Chondrocyte (in vitro differentiated cells): ENCODE results near the gene MCF2L2. TPM values are rescaled to one million over a fixed set of nuclear protein-coding genes. Genes with fewer than 3 reads are reported as not detected.

Experiments used
- DNase-seq: peaks from one replicate; pipeline ENCODE4 v3.0.0; 2021; ENCODE audit warnings: mixed read lengths, low spot score
- H3K27ac Mint-ChIP-seq: one replicate; pipeline ENCODE4 v1.8.0; 2021; ENCODE audit warnings: mild to moderate bottlenecking, moderate library complexity, mixed read lengths; ENCODE audit not compliant: unreplicated experiment
- H3K27me3 Mint-ChIP-seq: 2 replicates; pipeline ENCODE4 v1.8.0; 2021; ENCODE audit warnings: low read depth, mixed read lengths
- H3K36me3 Mint-ChIP-seq: 2 replicates; pipeline ENCODE4 v1.8.0; 2021; ENCODE audit warnings: low read depth, mixed read lengths
- H3K4me1 Mint-ChIP-seq: 2 replicates; pipeline ENCODE4 v1.8.0; 2021; ENCODE audit warnings: low read depth, mild to moderate bottlenecking, mixed read lengths
- H3K4me3 Mint-ChIP-seq: one replicate; pipeline ENCODE4 v1.8.0; 2021; ENCODE audit warnings: mild to moderate bottlenecking, moderate library complexity, mixed read lengths; ENCODE audit not compliant: unreplicated experiment
- H3K9me3 Mint-ChIP-seq: 2 replicates; pipeline ENCODE4 v1.8.0; 2021; ENCODE audit warnings: low read depth, mixed read lengths
- total RNA-seq: library from RNA; stranded (reverse); gene quantifications from 3 replicates; pipeline ENCODE4 v1.2.1, GENCODE V29; 2021
- TF ChIP-seq, protein P1 (sequence below): fragments of 200-600 bp; sonication (generic); IDR thresholded peaks from 2 replicates; pipeline ENCODE4 v1.5.0; 2021; ENCODE audit warnings: antibody characterized with exemption, mild to moderate bottlenecking, moderate library complexity

Gene MCF2L2
- total RNA-seq, 1 donor from 2014 or later = 2.6 TPM

DNA sequence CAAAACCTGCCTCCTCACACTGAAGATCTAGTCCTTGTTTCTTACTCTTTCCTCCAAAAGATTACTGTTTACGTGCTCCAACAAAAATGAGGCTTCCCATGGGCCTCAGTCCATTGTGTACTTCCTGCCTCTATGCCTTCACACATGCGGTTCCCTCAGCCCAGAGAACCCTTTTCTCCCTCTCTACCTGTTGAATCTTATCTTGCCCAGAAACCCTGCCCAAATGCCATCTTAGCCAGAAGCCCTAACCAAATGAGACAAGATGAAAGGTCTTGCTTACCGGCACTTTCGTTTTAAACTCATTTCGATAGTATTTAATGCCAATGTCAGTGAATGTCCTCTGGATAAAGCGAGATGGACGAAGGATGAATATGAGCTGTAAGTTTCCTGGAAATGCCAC is 89.9 kb downstream of the MCF2L2 start:
- TF ChIP-seq, protein P1, sequence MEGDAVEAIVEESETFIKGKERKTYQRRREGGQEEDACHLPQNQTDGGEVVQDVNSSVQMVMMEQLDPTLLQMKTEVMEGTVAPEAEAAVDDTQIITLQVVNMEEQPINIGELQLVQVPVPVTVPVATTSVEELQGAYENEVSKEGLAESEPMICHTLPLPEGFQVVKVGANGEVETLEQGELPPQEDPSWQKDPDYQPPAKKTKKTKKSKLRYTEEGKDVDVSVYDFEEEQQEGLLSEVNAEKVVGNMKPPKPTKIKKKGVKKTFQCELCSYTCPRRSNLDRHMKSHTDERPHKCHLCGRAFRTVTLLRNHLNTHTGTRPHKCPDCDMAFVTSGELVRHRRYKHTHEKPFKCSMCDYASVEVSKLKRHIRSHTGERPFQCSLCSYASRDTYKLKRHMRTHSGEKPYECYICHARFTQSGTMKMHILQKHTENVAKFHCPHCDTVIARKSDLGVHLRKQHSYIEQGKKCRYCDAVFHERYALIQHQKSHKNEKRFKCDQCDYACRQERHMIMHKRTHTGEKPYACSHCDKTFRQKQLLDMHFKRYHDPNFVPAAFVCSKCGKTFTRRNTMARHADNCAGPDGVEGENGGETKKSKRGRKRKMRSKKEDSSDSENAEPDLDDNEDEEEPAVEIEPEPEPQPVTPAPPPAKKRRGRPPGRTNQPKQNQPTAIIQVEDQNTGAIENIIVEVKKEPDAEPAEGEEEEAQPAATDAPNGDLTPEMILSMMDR = no peak
- Mint-ChIP-seq H3K4me1 (no peaks in the 10 kb centered on the region), H3K27me3 (no peaks in the 10 kb centered on the region), H3K27ac (peak overlapping the region; percentile 47), H3K9me3 (no peaks in the 10 kb centered on the region), H3K4me3 (no peak overlapping the region), H3K36me3 (no peaks in the 10 kb centered on the region)
- no peak for DNase-seq

DNA sequence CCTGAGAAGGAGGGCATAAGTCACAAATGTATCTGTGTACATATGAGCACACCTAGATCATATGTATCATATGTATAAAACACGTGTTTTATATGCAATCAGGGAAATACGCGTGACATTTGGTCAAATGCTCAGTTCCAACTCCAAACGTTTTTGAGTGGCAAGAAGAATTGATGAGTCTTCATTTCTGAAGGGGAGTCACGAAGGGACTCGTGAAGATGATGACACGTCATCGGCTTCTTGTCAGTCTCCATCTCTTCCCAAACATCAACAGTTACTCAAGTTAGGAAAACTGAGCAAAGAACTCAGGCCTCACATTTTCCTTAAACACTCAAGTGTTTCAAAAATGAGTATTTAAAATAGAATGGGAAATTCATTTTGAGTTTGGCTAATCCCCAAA is 95.9 kb downstream of the MCF2L2 start:
- Mint-ChIP-seq H3K27ac (no peak overlapping the region), H3K27me3 (no peaks in the 10 kb centered on the region), H3K9me3 (no peaks in the 10 kb centered on the region), H3K4me1 (peaks cover 18% of the 10 kb centered on the region), H3K36me3 (no peaks in the 10 kb centered on the region), H3K4me3 (no peak overlapping the region)
- TF ChIP-seq, protein P1 = no peak
- DNase-seq = no peak

DNA sequence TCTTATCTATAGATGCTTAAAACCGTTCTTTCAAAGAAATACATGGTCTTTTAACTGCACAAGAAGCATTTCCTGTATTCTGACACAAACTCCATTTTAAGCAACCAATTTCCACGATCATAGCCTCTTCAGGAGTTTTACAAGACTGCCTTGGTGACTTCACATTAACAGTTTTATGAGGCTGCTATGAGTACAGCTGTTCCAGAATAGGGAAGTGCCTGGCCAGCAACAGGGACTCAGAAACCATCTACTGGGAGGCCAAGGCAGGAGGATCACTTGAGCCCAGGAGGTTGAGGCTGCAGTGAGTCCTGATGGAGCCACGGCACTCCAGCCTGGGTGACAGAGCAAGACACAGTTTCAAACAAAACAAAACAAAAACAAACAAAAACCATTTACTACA is 96.9 kb downstream of the MCF2L2 start:
- H3K9me3 Mint-ChIP-seq = no peaks in the 10 kb centered on the region
- no peak for DNase-seq
- no peaks in the 10 kb centered on the region for H3K27me3 Mint-ChIP-seq
- TF ChIP-seq, protein P1 = no peak
- H3K4me1 Mint-ChIP-seq = peaks cover 21% of the 10 kb centered on the region
- no peak overlapping the region for H3K27ac Mint-ChIP-seq
- H3K4me3 Mint-ChIP-seq = no peak overlapping the region
- no peaks in the 10 kb centered on the region for H3K36me3 Mint-ChIP-seq

DNA sequence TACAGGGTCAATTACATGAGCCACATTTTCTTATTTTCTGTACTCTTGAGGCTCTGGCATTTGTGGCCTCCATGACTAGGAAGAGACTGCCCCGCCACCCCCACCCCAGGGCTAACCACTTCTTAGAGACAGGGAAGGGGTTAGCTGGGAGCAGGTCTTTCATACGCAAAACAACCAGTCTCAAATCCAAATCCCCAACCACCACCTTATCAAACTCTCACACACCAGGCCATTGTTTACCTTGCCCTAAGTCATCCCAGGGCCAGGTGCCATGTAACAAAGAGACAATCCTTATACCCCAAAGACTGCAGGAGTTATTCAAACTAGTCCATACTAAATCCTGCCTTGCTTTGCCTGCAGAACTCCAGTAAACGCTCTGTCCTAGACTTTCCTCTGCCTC is 97.5 kb downstream of the MCF2L2 start:
- Mint-ChIP-seq H3K4me3 (no peak overlapping the region), H3K36me3 (no peaks in the 10 kb centered on the region), H3K27ac (no peak overlapping the region), H3K27me3 (no peaks in the 10 kb centered on the region), H3K4me1 (peaks cover 21% of the 10 kb centered on the region), H3K9me3 (no peaks in the 10 kb centered on the region)
- TF ChIP-seq, protein P1 = no peak
- DNase-seq = no peak

DNA sequence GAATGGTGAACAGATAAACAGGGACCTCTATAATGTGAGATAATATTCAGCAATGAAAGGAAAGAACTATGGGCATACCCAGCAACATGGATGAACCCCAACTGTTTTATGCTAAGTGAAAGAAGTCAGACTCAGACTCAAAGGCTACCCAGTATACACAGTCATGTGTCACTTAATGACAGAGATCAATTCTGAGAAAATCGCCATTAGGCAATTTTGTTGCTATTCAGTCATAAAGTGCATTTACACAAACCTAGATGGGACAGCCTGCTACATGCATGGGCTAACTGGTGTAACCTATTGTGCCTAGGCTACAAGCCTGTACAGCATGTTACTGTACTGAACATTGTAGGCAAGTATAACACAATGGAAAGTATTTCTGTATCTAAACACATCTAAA is 98.9 kb downstream of the MCF2L2 start:
- Mint-ChIP-seq H3K4me1 (peaks cover 21% of the 10 kb centered on the region), H3K9me3 (no peaks in the 10 kb centered on the region), H3K27ac (no peak overlapping the region), H3K27me3 (no peaks in the 10 kb centered on the region), H3K4me3 (no peak overlapping the region), H3K36me3 (no peaks in the 10 kb centered on the region)
- DNase-seq = no peak
- TF ChIP-seq, protein P1 = no peak
